ENCODE measurements around the gene HMBS.

DNA sequence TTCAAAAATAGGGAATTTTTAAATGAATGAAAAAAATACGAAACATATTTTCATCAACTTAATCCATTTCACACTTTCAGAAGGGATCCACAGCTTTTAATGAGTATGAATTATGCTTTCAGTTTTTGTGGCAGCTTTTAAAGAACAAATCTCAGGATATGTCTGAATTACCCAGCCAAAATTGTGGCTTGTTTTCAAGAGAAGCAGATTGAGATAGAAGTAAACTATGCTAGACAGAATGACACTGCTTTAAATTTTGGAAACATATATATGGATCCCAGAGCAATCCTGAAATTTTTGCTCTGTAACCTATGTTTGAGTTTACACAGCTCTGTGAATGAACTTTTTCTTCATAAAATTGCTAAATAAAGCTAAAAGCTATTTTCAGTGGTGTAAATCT is 34.3 kb downstream of the HMBS start:
- TF ChIP-seq, protein P1, sequence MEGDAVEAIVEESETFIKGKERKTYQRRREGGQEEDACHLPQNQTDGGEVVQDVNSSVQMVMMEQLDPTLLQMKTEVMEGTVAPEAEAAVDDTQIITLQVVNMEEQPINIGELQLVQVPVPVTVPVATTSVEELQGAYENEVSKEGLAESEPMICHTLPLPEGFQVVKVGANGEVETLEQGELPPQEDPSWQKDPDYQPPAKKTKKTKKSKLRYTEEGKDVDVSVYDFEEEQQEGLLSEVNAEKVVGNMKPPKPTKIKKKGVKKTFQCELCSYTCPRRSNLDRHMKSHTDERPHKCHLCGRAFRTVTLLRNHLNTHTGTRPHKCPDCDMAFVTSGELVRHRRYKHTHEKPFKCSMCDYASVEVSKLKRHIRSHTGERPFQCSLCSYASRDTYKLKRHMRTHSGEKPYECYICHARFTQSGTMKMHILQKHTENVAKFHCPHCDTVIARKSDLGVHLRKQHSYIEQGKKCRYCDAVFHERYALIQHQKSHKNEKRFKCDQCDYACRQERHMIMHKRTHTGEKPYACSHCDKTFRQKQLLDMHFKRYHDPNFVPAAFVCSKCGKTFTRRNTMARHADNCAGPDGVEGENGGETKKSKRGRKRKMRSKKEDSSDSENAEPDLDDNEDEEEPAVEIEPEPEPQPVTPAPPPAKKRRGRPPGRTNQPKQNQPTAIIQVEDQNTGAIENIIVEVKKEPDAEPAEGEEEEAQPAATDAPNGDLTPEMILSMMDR (IDR thresholded peaks at IDR 0.05), result no peak
- TF ChIP-seq POLR2AphosphoS5 (IDR thresholded peaks at IDR 0.05; ENCODE audit: low read depth, low read length) (no peak), SIN3A (IDR thresholded peaks at IDR 0.05; ENCODE audit: borderline replicate concordance, insufficient read depth, low read depth, low read length) (no peak)
